Memory B cell (primary cell): ENCODE data around the gene CIAO2A.
A peak's percentile ranks its signal among the peaks of the same experiment; 100 is the strongest.
"Not testable (repeated sequence)": the region's sequence is repeated elsewhere in the genome, so short reads cannot be mapped to it uniquely, and the experiment has no call there.

Experiments
- ATAC-seq: fragments of 150-1000 bp; cut with Tn5 transposase; 2 replicates; pipeline ENCODE4 v1.10.0; 2021; ENCODE audit warnings: low read depth, mild to moderate bottlenecking, moderate library complexity
- DNase-seq, 2 donors: peaks; one replicate each; pipeline ENCODE4 v3.0.0; 2022; ENCODE audit warnings: low spot score in 2 of 2
- H3K27ac Mint-ChIP-seq: one replicate; pipeline ENCODE4 v1.8.0; 2022; ENCODE audit warnings: mild to moderate bottlenecking, moderate library complexity, mixed read lengths
- H3K27me3 Mint-ChIP-seq: one replicate; pipeline ENCODE4 v1.8.0; 2022; ENCODE audit warnings: mixed read lengths
- H3K36me3 Mint-ChIP-seq: one replicate; pipeline ENCODE4 v1.8.0; 2022; ENCODE audit warnings: mild to moderate bottlenecking, mixed read lengths
- H3K4me1 Mint-ChIP-seq: one replicate; pipeline ENCODE4 v1.8.0; 2022; ENCODE audit warnings: mixed read lengths
- H3K4me3 Mint-ChIP-seq: one replicate; pipeline ENCODE4 v1.8.0; 2022; ENCODE audit warnings: mild to moderate bottlenecking, moderate library complexity, mixed read lengths
- H3K9me3 Mint-ChIP-seq: one replicate; pipeline ENCODE4 v1.8.0; 2022; ENCODE audit warnings: mixed read lengths

CIAO2A gene

GRCh38 chr15:64125978-64126377 lies 32.3 kb upstream of the CIAO2A start:
- no peaks in the 10 kb centered on the region for H3K27me3 Mint-ChIP-seq
- ATAC-seq (no peak), DNase-seq (no peak)
- H3K36me3 Mint-ChIP-seq, result peaks cover 25% of the 10 kb centered on the region
- no peaks in the 10 kb centered on the region for H3K4me1 Mint-ChIP-seq
- no peaks in the 10 kb centered on the region for H3K9me3 Mint-ChIP-seq
- no peak overlapping the region for H3K27ac Mint-ChIP-seq
- no peak overlapping the region for H3K4me3 Mint-ChIP-seq

- ATAC-seq (no peak), DNase-seq (no peak)
- H3K36me3 Mint-ChIP-seq, result peaks cover 32% of the 10 kb centered on the region
- no peak overlapping the region for H3K27ac Mint-ChIP-seq
- H3K4me3 Mint-ChIP-seq, result no peak overlapping the region
- H3K27me3 Mint-ChIP-seq, result no peaks in the 10 kb centered on the region
- no peaks in the 10 kb centered on the region for H3K9me3 Mint-ChIP-seq
- H3K4me1 Mint-ChIP-seq, result no peaks in the 10 kb centered on the region
These were observed 29.3 kb upstream of the CIAO2A start for GRCh38 chr15:64122936-64123351.

- H3K27ac Mint-ChIP-seq, result no peak overlapping the region
- H3K27me3 Mint-ChIP-seq, result no peaks in the 10 kb centered on the region
- no peaks in the 10 kb centered on the region for H3K4me1 Mint-ChIP-seq
- H3K4me3 Mint-ChIP-seq, result no peak overlapping the region
- H3K36me3 Mint-ChIP-seq, result peaks cover 32% of the 10 kb centered on the region
- no peak for DNase-seq
- ATAC-seq, result no peak
- no peaks in the 10 kb centered on the region for H3K9me3 Mint-ChIP-seq
These were observed 28.8 kb upstream of the CIAO2A start for GRCh38 chr15:64122444-64122843.

- Mint-ChIP-seq H3K4me3 (no peak overlapping the region), H3K36me3 (peaks cover 34% of the 10 kb centered on the region), H3K27ac (no peak overlapping the region), H3K9me3 (no peaks in the 10 kb centered on the region), H3K27me3 (no peaks in the 10 kb centered on the region), H3K4me1 (no peaks in the 10 kb centered on the region)
- no peak for DNase-seq
- no peak for ATAC-seq
These were observed 28.0 kb upstream of the CIAO2A start for GRCh38 chr15:64121614-64122013.

- not testable (repeated sequence) for H3K4me1 Mint-ChIP-seq
These were observed 26.7 kb upstream of the CIAO2A start for GRCh38 chr15:64120322-64120721.

GRCh38 chr15:64117759-64118487 lies 24.3 kb upstream of the CIAO2A start:
- no peak overlapping the region for H3K4me3 Mint-ChIP-seq
- DNase-seq, result no peak
- H3K4me1 Mint-ChIP-seq, result peaks cover 6% of the 10 kb centered on the region
- no peaks in the 10 kb centered on the region for H3K27me3 Mint-ChIP-seq
- ATAC-seq, result no peak
- H3K9me3 Mint-ChIP-seq, result no peaks in the 10 kb centered on the region
- no peak overlapping the region for H3K27ac Mint-ChIP-seq
- peaks cover 32% of the 10 kb centered on the region for H3K36me3 Mint-ChIP-seq

More at GRCh38 chr15:64120322-64120721, 26.7 kb upstream of the CIAO2A start:
- DNase-seq, H3K9me3 Mint-ChIP-seq, H3K4me3 Mint-ChIP-seq, H3K27me3 Mint-ChIP-seq, ATAC-seq, H3K27ac Mint-ChIP-seq: not testable (repeated sequence)
- peaks cover 31% of the 10 kb centered on the region for H3K36me3 Mint-ChIP-seq

- no peak for DNase-seq
- H3K4me1 Mint-ChIP-seq, result peaks cover 30% of the 10 kb centered on the region
- H3K27ac Mint-ChIP-seq, result peak overlapping the region; percentile 87
- no peak for ATAC-seq
- no peaks in the 10 kb centered on the region for H3K27me3 Mint-ChIP-seq
- no peak overlapping the region for H3K4me3 Mint-ChIP-seq
- peaks cover 27% of the 10 kb centered on the region for H3K36me3 Mint-ChIP-seq
- no peaks in the 10 kb centered on the region for H3K9me3 Mint-ChIP-seq
These were observed 19.3 kb upstream of the CIAO2A start for GRCh38 chr15:64112904-64113303.

- Mint-ChIP-seq H3K4me1 (peaks cover 30% of the 10 kb centered on the region), H3K9me3 (no peaks in the 10 kb centered on the region), H3K27me3 (no peaks in the 10 kb centered on the region), H3K36me3 (peaks cover 24% of the 10 kb centered on the region), H3K27ac (peak overlapping the region; percentile 87), H3K4me3 (no peak overlapping the region)
- ATAC-seq, result no peak
- no peak for DNase-seq
These were observed 18.6 kb upstream of the CIAO2A start for GRCh38 chr15:64112073-64112772.

GRCh38 chr15:64111679-64112050 lies 18.0 kb upstream of the CIAO2A start:
- H3K27me3 Mint-ChIP-seq, result no peaks in the 10 kb centered on the region
- H3K4me1 Mint-ChIP-seq, result peaks cover 35% of the 10 kb centered on the region
- DNase-seq (no peak), ATAC-seq (no peak)
- H3K4me3 Mint-ChIP-seq, result no peak overlapping the region
- H3K36me3 Mint-ChIP-seq, result peaks cover 22% of the 10 kb centered on the region
- H3K27ac Mint-ChIP-seq, result peak overlapping the region; percentile 87
- H3K9me3 Mint-ChIP-seq, result no peaks in the 10 kb centered on the region

- Mint-ChIP-seq H3K27me3 (no peaks in the 10 kb centered on the region), H3K4me3 (peak overlapping the region; percentile 37), H3K27ac (peak overlapping the region; percentile 87), H3K36me3 (peaks cover 22% of the 10 kb centered on the region), H3K9me3 (no peaks in the 10 kb centered on the region), H3K4me1 (peaks cover 40% of the 10 kb centered on the region)
- DNase-seq (no peak), ATAC-seq (peak; percentile 99)
These were observed 17.5 kb upstream of the CIAO2A start for GRCh38 chr15:64110950-64111678.

- not testable (repeated sequence) for H3K4me3 Mint-ChIP-seq, ATAC-seq, H3K9me3 Mint-ChIP-seq, DNase-seq, H3K27me3 Mint-ChIP-seq
- H3K4me1 Mint-ChIP-seq, result peaks cover 40% of the 10 kb centered on the region
- H3K36me3 Mint-ChIP-seq, result peaks cover 21% of the 10 kb centered on the region
- peak overlapping the region; percentile 87 for H3K27ac Mint-ChIP-seq
These were observed 16.6 kb upstream of the CIAO2A start for GRCh38 chr15:64110108-64110701.

- Mint-ChIP-seq H3K27ac (no peak overlapping the region), H3K36me3 (peaks cover 11% of the 10 kb centered on the region)
These were observed 13.7 kb upstream of the CIAO2A start for GRCh38 chr15:64107337-64107736.

GRCh38 chr15:64105113-64105704 lies 11.6 kb upstream of the CIAO2A start:
- peaks cover 2% of the 10 kb centered on the region for H3K9me3 Mint-ChIP-seq
- no peaks in the 10 kb centered on the region for H3K27me3 Mint-ChIP-seq
- DNase-seq, result no peak
- ATAC-seq, result no peak
- no peak overlapping the region for H3K4me3 Mint-ChIP-seq
- peaks cover 7% of the 10 kb centered on the region for H3K36me3 Mint-ChIP-seq
- no peak overlapping the region for H3K27ac Mint-ChIP-seq
- H3K4me1 Mint-ChIP-seq, result peaks cover 27% of the 10 kb centered on the region

More at GRCh38 chr15:64107337-64107736, 13.7 kb upstream of the CIAO2A start:
- ATAC-seq (no peak), DNase-seq (no peak)
- Mint-ChIP-seq H3K9me3 (peaks cover 2% of the 10 kb centered on the region), H3K4me3 (no peak overlapping the region), H3K4me1 (peaks cover 37% of the 10 kb centered on the region), H3K27me3 (no peaks in the 10 kb centered on the region)
